Measurements from ENCODE around the gene CAPN7.

Gene CAPN7

GRCh38 chr3:15276028-15276724, 70.1 kb downstream of the CAPN7 start:
- DNase-seq (ENCODE audit: low read depth), result no peak

DNA sequence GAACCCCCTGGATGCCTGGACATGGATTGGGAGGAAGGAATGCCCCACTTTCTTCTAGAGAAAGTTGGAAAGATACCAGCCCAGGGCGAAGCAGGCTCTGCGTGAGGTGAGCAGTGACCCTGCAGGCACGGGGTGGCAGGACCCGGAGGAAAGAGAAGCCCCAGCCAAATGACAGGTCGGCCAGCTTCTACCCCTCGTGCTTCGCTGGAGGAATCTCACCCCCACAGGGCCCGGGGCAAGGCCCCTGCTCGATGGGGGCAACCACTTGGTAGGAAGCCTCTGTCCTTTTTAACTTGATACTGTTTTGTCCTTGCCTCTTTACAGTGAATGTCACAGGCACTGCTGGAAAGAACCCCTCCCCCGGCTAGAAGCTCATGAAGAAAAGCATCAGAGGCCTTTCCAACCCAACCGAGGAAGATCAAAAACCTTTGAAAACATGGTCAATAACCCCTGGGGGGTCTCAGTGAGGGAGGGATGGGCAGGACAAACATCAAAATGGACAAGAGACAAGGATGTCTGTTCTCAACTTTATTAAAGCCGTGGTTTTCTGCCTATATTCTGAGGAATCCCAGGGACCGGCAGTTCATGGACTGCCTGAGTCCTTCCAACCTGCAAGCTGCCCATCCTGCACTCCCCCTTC, 71.9 kb downstream of the CAPN7 start:
- no peak for DNase-seq (ENCODE audit: low read depth)

DNA sequence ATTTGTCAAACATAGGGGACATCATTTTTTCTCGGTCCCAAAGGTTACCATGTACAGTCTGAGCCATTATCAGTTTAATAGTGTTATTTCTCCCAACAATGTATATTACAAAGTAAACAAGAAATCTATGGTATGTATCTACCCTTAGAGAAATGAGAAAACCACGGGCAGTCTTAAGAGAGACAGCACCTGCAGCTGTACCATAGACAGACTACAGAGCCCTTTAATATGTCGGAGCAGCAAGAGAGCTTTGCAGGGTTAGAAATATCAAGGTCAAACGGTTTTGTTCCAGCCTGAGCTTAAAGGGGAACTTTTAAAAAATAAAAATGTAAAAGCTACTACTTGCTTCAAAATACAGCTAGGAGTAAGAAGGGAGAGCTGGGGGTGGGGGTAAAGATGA, 73.2 kb downstream of the CAPN7 start:
- no peak for DNase-seq (ENCODE audit: low read depth)

DNA sequence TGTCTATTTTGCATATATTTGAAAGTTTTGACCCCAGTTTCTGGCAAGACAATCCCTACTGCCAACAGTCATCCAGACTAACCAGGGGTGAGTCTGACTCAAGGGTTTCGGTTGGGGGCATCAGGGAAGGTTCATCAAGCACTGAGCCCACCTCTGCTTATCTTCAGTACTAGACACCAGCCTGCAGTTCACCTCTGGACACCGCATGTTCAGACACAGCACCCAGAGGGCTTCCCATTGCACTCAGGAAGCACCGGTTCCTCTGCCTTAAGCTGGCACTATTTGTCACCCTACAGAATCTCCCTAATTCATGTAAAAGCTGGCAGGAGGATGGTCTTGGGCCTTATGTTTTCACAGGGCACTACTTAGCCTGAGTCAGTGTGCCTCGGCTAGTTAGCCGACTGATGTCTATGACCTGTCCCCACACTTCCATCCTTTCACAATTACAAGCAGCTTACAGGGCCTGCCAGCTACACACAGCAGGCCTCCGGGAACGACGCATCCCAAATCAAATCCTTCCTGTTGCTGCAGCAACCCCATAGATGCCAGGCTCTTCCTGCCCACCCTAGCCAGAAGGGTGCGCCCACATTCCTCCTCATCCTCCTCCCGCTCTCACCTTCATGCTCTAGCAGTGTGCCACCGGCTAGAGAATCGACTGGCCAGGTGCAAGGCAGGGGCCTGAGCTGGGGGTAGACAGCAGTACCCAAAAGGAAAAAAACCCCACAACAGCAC, 73.8 kb downstream of the CAPN7 start:
- DNase-seq (ENCODE audit: low read depth), result no peak

GRCh38 chr3:15280853-15281532, 74.9 kb downstream of the CAPN7 start:
- no peak for DNase-seq (ENCODE audit: low read depth)

DNA sequence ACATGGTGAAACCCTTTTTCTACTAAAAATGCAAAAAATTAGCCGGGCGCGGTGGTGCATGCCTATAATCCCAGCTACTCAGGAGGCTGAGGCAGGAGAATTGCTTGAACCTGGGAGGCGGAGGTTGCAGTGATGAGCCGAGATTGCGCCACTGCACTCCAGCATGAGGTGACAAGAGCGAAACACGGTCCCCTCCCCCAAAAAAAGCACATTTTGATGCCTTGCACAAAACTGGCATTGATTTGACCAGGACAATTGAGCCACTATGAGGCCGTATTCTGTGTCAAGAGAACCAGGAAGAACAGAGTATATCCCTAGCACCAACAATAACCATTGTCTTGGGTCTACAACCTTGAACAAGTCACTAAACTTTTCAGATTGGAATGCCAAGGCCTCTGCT, 75.8 kb downstream of the CAPN7 start:
- DNase-seq (ENCODE audit: low read depth), result no peak

DNA sequence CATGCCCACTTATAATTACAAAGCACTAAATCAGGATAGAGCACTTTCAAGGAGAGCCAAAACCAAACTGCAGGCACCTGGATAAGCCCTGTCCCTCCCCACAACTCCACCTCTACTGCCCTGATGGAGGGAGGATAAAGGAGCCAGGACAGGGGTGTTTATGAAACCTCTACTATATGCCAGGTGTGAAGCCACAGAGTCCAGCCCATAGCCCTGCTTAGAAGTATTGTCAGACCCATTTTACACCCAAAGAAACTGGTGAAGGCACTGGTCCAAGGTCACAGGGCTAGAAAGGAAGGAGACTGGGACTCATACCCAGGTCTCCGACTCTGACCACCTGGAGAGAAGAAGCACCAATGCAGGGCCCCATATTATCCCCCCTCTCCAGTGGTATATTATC, 77.7 kb downstream of the CAPN7 start:
- DNase-seq (ENCODE audit: low read depth), result no peak

GRCh38 chr3:15284121-15284889, 78.3 kb downstream of the CAPN7 start:
- DNase-seq (ENCODE audit: low read depth), result no peak

DNA sequence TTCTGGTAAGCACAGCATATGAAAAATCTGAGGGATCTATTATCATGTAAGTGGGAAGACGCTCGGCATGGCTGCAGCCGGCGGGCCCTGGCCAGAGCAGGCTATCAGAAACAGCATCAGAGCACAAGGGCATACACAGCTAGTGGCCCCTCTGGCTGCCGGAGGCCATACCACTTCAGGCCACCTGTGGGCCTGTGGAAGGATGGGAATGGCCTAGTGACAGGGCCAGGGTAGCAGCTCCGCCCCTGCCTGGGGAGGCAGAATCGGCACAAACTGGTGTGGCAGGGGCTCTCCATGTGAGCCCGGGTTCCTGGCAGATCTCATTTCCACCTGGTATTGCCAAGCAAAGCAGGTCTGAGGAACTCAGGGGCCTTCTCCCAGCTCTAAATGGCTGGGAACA, 80.0 kb downstream of the CAPN7 start:
- no peak for DNase-seq (ENCODE audit: low read depth)

DNA sequence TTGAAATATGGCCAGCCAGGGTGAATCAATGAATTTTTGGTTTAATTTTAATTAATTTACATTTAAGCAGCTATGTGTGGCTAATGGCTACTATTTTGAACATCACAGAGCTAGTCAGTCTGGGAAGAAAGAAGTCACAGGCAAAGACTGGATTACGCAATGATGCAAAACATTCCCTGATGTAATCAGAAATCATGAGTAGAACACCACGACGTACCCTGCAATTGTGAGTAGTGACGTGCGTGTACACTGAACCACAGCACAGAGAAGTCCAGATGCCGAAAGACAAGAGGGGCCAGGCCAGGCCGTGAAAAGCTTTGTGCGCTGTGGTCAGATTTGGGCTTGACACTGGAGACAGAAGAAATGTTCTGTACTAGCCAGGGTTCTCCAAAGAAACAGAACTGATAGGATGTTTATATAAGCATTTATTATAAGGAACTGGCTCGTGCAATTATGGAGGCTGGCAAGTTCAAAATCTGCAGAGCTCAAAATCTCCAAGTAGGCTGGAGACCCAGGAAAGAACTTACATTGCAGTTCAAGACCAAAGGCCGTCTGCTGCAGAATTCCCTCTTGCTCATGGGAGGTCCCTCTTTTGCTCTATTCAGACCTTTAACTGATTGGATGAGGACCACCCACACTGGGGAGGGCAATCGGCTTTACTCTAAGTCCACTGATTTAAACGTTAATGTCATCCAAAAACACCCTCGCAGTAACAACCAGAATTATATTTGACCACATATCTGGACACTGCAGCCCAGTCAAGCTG, 81.7 kb downstream of the CAPN7 start:
- DNase-seq (ENCODE audit: low read depth), result no peak

- no peak for DNase-seq (ENCODE audit: low read depth)
Observed at GRCh38 chr3:15288331-15289035, 82.4 kb downstream of the CAPN7 start.

DNA sequence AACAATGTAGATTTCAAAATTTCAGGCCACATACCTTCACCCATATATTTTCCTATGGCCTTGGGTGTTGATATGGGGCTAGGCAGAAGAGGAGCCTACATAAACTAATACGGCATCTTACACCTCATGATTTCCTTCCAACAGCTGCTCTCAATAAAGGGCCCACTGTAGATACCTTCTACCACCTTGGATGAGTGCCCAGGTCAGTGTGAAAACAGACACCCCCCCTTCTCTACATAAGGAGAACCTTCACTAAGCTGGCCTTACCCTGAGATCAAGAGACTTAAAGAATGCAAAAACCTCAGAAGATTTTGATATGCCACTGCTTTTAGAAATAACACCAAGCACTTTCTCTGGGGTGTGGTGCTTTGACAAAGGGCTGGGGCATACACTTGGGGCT, 83.6 kb downstream of the CAPN7 start:
- DNase-seq (ENCODE audit: low read depth), result no peak

DNA sequence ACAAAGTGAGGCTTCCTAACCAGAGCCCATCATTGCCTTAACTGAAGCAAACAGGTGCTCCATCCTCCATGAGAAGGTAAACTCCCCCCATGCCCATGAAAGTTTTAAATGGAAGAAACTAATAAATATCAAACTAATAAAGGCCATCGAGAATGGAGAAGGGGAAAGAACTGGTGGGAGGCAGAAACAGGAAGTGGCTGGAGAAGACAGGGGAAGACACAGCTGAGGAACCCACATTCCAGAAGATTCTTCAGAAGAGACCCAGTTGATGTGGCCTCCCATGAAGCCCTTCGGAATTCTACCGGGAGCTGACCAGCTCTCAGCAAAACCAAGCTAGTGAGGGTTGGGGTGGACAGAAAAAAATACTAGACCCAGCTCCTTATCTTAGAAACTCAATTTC, 84.7 kb downstream of the CAPN7 start:
- DNase-seq (ENCODE audit: low read depth), result no peak

GRCh38 chr3:15291589-15292541, 85.8 kb downstream of the CAPN7 start:
- peak; percentile 76 for DNase-seq (ENCODE audit: low read depth)

GRCh38 chr3:15292765-15293522, 86.9 kb downstream of the CAPN7 start:
- no peak for DNase-seq (ENCODE audit: low read depth)

DNA sequence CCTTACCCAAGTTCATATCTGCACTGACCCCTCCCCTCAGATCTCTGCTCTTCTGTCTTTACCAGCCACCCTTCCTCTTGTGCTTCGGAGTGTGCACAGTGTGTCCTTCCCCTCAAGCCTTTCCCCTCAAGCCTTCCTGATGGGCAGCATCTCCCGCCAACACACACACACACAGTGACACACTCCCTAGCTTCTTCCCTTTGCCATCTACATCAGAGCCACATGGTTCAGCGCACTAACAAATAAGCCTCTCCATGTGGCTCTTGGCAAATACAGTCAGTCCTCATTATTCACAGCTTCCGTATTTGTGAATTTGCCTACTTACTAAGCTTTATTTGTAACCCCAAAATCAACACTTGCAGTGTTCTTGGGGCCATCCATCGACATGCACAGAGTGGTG, 88.9 kb downstream of the CAPN7 start:
- DNase-seq (ENCODE audit: low read depth), result no peak

DNA sequence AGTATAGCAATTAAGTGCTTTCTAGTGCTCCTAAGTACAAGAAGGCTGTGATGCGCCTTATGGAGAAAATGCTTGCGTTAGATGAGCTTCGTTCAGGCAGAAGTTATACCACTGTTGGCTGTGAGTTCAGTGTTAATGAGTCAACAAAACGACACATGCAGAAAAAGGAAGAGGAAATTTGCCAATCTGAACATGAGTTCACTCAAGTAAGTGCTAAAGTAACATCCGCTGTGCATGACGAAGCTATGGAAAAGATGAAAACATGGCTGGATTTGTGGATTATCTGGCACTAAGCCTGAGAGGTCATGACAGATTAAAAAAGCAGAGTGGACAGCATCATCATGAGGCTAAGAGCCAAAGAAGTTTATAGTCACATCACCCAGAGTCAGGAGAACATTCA, 89.5 kb downstream of the CAPN7 start:
- no peak for DNase-seq (ENCODE audit: low read depth)

DNA sequence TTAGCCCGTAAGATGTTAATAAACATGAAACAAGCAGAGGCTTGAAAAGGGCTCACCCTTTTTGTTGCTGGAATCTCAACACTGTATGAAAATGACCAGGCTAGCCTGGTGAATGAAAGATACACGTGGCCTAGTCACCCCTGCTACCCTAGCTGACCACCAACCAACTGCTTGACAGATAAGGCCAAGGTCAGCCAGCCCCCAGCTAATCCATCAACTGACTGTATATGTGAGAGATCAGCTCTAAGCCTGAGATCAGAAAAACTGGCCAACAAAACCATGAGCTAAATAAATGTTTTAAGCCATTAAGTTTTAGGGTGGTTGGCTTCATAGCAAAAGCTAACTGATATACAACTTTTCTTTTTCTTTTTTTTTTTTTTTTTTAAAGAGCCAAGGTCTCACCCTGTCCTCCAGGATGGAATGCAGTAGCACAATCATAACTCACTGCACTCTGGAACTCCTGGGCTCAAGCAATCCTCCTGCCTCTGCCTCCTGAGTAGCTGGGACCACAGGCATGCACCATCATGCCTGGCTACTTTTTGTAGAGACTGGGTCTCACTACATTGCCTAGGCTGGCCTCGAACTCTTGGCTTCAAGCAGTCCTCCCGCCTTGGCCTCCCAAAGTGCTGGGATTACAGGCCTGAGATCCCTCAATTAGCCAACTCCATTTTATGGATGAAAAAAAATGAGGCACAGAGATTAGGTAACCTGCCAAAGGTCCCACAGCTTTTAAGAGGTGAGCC, 91.7 kb downstream of the CAPN7 start:
- no peak for DNase-seq (ENCODE audit: low read depth)
